Activated CD8-positive, alpha-beta memory T cell treated with anti-CD3 and anti-CD28 coated beads for 36 hours (primary cell): Measurements from ENCODE around the gene COL5A1. TPM values are rescaled to one million over a fixed set of nuclear protein-coding genes. Genes with fewer than 3 reads are reported as not detected.

ENCODE experiments used
- CTCF ChIA-PET: fragments of 350-600 bp; sonication (Branson Sonifier 250); formaldehyde crosslinking; loops from one replicate; lab custom pipeline; 2021; ENCODE audit warnings: antibody characterized with exemption; lab: Charles Lee
- POLR2A ChIA-PET: fragments of 350-600 bp; sonication (Branson Sonifier 250); formaldehyde crosslinking; loops from one replicate; lab custom pipeline; 2021; ENCODE audit warnings: antibody characterized with exemption; lab: Charles Lee
- total RNA-seq, 2 experiments: library from RNA; stranded (reverse); gene quantifications; one replicate each; pipeline ENCODE4 v1.2.3, GENCODE V29; 2021

Gene COL5A1
- total RNA-seq, 2 experiments from 2014 or later = not detected

DNA sequence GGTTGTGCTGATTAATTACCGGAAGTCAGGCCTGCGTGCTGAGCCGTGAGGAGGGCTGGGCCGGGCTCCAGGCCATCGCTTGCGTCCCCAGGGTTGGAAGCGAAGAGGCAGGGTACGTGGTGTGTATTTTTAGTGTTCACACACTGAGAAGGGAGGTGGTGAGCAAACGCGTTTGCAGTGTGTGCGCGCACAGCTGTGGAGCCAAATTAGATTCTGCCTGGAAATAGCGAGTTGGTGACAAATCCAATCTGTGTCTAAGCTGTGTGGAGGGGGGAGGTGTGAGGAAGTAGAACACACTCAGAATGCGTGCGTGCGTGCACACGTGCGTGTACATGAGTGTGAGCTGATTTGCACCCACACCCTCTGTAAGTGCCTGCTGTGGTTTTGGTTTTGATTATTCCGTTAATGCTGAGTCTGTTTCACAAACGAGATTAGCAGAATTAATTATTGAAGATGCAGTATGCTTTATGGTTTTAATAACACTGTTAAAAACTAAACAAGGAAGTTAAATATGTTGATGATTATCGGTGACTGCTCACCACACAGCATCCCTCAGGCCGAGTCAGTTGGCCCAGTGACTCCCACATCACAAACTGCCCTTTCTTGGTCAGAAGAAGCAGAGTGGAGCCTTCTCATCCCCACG, 127.2 kb downstream of the COL5A1 start:
- POLR2A ChIA-PET = no interaction called here
- CTCF ChIA-PET = no interaction called here

GRCh38 chr9:134770972-134771971, 129.7 kb downstream of the COL5A1 start:
- CTCF ChIA-PET = no interaction called here

DNA sequence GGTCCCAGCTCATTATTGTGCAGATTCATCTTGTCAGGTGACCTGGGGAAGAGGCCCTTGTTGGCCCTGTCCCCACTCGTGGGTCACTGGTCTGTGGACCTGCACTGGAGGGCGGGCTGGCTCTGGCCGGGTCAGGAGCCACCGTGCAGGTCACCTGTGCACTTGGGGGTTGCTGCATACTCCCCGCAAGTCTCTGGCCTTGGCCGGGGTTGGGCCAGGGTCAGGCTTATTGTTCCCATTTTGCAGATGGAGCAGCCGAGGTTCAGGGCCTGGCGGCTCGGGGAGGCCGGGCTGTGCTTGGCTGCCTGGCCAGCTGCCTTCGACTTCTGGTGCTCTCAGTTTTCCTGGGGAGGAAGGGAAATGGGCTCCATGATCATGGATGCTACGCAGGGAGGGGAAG, 130.7 kb downstream of the COL5A1 start:
- ChIA-PET POLR2A (no interaction called here), CTCF (no interaction called here)

More at GRCh38 chr9:134770972-134771971, 129.7 kb downstream of the COL5A1 start:
- POLR2A ChIA-PET = no interaction called here

DNA sequence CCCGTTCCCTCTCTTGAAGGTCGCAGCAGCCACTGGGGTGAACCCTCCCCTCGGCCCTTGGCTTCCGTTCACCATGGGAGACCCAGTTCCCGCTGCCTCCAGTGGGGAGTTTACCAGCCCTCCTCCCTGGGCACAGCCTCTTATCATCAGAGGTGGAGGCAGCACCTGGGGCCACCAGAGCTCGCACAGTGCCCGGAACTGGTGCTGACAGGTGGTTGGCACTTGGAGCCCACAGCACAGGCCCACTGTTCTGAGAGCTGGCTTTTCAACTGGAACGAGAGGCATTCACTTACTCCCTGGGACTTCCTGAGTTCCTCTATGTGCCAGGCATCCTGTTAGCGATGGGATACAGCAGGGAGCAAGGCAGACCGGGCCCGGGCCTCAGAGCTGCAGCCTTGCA, 132.2 kb downstream of the COL5A1 start:
- CTCF ChIA-PET = no interaction called here
- POLR2A ChIA-PET = no interaction called here

DNA sequence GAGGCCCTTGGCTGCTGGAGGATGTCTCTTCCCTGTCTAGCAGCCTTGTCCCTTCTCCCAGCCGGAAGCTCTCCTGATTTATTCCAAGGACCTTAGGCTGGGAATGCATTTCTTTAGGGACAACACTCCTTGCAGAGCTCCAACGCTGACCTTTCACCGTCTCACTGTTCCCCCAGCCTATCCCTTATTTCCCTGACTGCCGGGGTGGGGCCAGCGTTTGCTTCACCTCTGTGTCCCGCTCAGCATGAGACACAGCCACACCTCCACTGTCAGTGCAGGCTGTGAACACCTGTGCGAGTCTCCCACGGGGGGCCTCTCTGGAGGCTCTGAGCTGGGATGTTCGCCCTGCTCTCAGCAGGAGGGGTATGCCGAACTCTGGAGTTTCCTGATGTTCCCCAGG, 132.8 kb downstream of the COL5A1 start:
- POLR2A ChIA-PET = no interaction called here
- CTCF ChIA-PET = no interaction called here

DNA sequence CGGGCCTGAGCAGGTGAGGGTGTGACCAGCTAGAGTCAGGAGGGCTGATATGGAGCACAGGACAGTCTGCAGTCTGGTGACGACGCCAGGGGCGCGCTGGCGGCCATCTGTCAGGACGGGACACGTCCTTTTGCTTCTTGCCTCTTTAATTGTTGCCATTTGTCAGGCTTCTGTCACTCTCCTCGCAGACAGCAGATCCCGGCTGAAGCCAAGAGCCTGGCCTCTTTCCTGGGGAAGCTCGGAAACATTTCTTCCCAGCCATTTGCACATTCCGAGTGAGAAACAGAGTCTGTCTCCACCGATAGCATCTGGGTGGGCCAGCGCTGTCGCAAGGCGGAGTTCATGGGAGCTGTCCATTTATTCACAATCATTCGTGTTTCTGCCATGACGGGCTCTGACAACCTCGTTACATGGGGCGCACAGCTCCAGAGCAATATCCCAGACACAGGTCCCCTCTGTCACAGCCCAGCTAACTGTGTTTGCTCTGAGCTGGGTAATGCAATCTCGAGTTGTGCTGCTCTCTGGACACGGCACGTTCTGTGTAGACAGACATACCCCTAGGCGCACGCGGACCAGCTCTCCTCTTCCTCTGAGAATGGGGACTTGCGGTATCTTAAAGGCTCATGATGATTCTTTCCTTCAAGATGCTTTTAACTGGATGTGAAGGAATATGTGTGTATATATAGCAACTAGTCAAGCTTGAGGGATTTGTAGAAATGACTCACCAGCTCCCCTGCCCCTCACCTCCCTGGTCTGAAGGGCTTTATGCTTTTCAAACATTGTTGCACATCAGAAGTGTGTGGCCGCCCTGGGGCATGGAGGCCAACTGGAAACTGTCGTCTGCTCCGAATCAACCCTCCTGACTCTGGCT, 133.7 kb downstream of the COL5A1 start:
- ChIA-PET CTCF (no interaction called here), POLR2A (no interaction called here)

DNA sequence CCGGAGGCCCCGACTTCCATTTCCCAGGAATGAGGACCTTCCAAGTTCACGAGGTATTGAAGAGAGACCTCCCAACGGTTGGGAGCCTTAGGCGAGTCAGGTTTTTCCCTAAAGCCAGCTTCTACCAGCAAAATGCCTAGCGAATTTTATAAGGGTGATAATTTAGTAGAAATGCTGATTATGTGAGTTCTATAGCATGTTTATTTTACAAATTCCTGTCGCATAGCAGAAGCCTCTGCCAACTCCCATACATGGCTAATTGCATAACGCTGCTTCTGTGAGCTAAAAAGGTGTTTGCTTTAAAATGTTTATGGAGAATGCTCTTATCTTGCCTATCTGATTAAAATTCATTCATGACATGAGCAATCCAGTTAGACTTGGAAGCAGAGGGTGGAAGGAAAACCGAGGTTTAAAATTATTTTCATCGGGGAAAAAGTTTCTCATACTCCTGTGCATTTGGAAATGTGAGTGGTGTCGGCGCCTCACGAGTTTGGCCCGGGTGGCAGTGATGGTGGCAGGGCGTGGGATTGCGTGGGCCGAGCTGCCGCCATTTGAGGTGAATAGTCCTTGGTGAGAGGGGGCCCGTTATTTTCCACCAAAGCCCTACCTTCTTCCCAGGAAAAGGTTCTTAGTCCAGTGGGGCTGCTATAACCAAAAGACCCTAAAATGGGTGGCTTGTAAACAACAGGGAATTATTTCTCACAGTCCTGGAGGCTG, 134.6 kb downstream of the COL5A1 start:
- ChIA-PET POLR2A (no interaction called here), CTCF (no interaction called here)

DNA sequence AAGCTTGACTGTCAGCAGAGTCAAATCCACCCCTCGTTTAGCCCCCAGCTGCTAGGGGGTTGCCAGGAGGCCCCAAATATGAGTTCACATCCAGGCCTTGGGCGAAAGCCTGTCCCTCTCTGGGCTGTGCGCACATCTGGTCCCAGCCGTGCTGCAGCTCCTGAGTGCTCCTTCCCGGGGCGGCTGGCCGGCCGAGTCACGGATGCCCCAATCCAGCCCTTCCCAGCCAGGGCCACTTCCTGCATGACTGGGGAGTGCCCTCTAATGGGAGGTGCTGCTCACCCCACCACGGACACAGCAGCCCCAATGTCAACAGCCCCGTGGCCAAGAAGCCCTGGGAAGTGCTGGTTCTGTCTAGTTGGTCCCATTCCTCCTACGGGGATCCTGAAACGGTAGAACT, 135.6 kb downstream of the COL5A1 start:
- ChIA-PET POLR2A (no interaction called here), CTCF (no interaction called here)

DNA sequence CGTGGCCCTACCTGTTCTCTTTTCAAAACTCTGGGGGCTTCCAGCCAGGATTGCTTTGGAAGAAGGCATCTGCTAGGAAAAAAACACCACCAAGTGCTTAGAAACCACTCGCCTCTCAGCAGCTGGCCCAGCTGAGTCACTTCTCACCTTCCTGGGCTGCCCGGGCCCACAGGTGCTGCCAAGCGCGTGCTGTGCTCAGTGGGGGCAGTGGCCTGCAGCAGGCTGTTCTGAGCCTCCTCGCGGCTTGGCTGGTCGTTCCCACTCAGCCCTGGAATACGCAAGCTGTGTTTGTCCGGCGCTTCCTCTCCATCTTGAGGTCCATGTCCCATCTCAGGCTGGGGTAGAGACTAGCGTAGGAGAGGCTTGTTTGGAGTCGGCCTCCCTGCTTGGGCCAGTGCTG, 136.6 kb downstream of the COL5A1 start:
- CTCF ChIA-PET = no interaction called here
- POLR2A ChIA-PET = no interaction called here

DNA sequence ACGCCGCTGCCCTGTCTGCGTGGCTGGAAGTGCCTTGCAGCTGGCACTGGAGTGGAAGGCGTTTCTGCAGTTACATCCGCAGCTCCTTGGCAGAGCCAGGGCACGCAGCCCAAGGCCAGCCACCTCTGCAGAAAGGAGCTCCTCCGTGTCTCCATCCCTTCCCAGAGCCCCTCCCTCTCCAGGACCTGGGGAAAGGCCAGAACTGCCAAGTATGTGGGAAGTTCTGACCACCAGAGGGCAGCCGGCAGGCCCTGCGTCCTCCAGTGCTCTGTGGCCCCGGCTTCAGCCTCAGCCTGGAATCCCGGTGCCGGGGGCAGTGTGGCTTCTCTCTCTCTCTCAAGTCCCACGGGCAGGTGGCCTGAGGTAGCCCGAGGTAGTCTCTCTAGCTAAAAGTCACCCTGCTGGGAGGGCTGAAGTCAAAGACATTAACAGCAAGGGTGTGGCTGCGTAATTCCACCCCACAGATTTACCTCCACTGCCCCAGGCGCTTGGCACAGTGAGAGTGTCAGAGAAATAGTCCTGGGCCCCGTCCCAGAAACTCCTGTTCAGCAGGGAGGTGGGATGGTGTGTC, 137.3 kb downstream of the COL5A1 start:
- ChIA-PET POLR2A (no interaction called here), CTCF (no interaction called here)

DNA sequence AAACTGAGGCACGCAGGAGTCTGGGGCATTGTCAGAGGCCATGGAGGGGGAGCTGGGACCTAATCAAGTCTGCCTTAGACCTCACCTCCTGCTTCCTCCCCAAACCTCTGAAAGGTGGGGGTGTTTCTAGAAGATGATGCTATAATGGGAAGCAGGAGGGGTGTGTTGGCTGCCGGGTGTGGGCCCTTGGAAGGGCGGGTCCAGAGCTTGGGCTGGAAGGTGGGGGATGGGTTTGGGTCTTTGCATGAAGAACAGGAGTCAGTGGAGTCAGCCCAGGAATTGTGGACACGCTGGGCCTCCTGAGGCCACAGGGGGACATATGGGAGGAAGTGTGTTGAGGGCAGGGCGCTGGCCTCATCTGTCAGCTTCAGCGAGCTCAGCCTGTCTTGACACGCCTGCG, 138.0 kb downstream of the COL5A1 start:
- ChIA-PET CTCF (no interaction called here), POLR2A (no interaction called here)

DNA sequence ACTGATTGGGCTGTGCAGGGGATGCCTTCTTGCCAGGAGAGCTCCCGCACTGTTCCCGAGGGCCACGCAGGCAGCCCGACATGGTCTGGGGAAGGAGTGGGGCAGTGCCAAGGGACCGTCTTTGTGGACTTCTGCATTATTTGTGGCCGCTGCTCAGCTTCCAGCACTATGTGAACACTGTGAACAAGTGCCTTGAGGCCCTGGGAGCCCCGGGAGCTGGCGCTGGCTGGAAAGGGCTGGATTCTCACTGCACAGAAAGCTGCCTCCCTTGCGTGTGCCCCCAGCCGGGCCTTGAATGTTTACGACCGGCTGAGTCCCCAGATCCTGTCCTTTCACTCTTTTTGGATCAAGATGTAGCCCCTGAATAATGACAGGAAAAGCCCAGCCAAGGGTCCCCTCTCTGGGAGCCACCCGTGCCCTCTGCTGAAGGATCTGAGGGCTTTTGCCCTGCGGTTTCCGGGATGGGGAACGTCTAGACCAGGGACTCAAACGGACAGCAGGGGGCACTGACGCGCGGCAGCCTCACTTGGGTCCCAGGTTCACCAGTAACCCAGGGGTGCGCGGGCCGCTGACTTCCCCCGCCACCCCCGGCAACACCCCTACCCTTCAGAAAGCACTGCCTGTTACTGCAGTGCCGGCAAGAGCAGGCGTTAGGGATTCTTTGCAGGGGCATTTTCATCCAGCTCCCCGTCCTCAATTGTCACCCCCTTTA, 140.1 kb downstream of the COL5A1 start:
- CTCF ChIA-PET = interaction anchor here (0.6 kb wide), 2 partner anchors 111 to 739 kb away, joined by 3 read pairs; no protein-coding TSS in a partner anchor
- POLR2A ChIA-PET = no interaction called here

DNA sequence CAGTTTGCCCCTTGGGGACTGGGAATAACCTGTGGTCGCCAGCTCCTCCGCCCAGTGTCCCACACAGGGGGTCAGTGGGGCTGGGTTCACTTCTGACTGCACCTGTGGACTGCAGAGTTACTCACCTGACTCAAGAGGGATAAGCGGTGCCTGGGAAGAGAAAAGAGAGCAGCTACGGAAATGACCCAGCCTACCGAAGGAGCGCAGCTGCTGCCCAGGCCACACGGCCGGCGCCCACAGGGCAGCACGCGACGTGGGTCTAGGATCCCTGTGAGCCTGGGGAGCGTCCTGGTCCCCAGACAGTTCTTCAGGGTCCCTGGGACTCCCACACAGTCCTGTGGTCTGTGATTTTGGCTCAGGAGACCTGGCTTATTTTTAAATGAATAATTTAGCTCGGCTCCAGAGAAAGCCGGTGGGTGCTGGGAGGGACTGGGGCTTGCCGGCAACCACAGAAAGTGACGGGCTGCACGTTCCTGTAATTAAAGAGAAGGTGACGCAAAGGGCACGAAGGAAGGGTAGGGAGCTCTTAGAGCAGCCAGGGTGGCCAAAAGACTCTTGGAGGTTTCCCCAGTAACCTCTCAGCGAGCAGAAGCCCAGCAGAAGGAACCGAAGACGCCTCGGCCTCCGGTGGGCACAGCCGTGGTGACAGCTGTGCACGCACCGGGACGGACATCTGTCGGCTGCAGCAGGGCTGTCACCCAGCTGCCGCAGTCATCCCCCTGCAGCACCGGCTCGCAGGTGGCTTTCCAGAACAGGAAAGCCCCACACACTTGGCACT, 141.5 kb downstream of the COL5A1 start:
- ChIA-PET POLR2A (no interaction called here), CTCF (interaction anchor here (2.2 kb wide), 1 partner anchor 75 kb away, joined by 4 read pairs; no protein-coding TSS in a partner anchor)

DNA sequence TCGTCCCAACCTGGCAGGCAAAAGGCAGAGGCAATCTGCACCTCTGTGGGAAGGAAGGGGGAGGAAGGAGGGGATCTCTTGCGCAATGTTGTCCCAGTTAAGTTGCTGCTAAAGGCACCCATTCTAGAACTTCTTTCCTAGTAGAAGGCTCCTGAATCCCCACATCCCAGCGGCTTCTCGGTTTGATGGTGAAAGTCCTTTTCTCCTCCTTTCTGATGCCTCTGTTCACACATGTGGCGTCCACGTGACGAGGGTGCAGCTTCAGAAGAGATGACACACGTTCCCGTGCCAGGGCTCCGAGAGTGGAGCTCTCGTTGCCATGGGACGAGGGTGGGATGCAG, 142.1 kb downstream of the COL5A1 start:
- POLR2A ChIA-PET = no interaction called here
- CTCF ChIA-PET = interaction anchor here (2.2 kb wide), 1 partner anchor 75 kb away, joined by 4 read pairs; no protein-coding TSS in a partner anchor

DNA sequence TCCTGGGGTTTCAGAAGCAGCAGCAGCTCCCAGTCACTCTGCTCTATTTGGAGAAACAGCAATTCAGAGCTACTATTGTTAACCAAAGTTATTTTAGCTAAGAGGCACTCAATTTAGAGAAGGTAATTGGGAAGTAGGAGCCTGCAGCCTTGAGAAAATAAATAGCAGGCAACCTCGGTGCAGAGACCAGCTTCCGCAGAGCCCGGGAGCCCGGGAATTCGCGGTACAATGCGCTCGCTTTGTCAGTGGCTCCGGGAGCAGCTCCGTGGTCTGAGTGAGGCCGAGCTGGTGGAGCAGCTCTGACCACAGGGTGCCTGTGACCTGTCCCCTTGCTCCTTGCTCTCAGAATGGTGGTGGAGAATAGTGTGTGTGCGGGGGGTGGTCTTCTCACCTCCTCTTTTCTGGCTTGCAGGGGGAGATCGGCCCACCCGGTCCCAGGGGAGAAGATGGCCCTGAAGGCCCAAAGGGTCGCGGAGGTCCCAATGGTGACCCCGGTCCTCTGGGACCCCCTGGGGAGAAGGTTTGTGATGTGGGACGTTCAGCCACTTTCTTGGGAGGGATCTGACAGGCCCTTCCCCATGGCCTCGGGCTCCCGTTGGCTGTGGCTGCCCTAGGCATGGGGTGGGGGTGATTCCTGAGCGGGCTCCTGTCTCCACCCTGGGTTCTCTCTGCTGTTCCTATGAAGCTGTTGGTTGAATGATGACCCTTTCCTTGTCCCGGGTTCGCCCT, 143.1 kb downstream of the COL5A1 start:
- POLR2A ChIA-PET = no interaction called here
- CTCF ChIA-PET = interaction anchor here (2.2 kb wide), 1 partner anchor 74 kb away, joined by 4 read pairs; no protein-coding TSS in a partner anchor

- POLR2A ChIA-PET = no interaction called here
- CTCF ChIA-PET = no interaction called here
Measured at GRCh38 chr9:134785325-134786108, 143.9 kb downstream of the COL5A1 start.
